Measurements from ENCODE around the gene FIGNL1. TPM values are rescaled to one million over a fixed set of nuclear protein-coding genes. Genes with fewer than 3 reads are reported as not detected.

FIGNL1 gene
- total RNA-seq, 2 donors from 2014 or later, result 28.7 to 41.1 TPM

Other genes with a start within 250 kb of the FIGNL1 start
- 100 to 1,000 TPM; 290 to 416 TPM for gene IKZF1, start 145.6 kb downstream of the FIGNL1 start, total RNA-seq
- gene DDC, start 115.1 kb upstream of the FIGNL1 start, total RNA-seq, result not detected